ENCODE measurements around the gene TAS2R30.

Gene TAS2R30

DNA sequence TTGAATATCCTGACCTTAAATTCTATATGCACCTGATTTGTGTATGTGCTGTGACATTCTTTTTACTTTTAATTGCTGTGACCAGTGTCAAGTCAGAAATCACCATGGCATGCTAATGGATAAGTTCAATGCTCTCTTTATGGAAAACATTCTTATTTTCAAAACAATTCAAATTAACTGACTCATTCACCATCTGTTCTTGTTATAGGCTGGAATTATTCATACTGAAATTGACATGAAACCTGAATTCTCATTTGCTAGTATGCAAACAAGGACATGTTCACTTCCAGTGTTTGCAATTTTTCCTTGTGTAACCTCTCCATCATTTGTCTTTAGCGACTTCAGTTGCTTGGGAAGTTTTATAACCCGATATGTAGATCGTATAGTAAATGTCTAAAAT is at the start of gene TAS2R30:
TAS2R30 (minus strand) TSS at position 340 of the 400 bp plus-strand sequence. CDS start 400 bp downstream, outside the sequence.
- no peak for DNase-seq
- intact Hi-C loops (cut with DNase I) = no loop called here

GRCh38 chr12:11183011-11183410 is 48.6 kb upstream of the TAS2R30 start:
- intact Hi-C loops (cut with DNase I) = no loop called here
- no peak for DNase-seq

DNA sequence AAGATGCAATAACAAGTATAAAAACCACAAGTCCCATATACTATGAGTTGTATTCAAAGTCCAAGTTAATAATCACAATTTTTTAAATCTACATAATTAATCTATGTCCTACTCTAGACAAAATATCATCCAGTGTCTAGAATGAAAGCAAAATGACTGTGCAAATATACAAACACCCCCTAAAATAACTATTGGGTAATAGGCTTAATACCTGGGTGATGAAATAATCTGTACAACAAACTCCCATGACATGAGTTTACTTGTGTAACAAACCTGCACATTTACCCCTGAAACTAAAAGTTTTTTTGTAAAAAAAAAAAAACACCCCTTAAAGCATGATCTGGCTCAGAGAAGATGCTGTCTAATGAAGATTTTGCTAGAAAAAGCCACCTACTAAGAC is 48.1 kb upstream of the TAS2R30 start:
- intact Hi-C loops (cut with DNase I) = no loop called here
- DNase-seq = no peak

DNA sequence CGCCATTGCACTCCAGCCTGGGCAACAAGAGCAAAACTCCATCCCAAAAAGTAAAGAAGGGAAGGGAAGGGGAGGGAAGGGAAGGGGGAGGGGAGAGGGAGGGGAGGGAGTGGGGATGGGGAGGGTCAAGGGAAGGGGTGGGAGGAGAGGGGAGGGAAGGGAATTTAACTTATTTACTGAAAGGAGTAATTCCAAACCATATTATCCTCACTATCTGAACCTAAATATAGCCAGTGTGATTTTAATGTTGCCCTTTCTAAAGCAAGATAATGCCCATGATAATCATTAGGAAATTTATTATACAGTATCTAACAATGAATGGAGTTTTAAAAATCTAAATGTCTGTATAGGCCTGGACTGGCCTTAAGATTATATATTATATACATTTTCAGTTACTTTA is 43.8 kb upstream of the TAS2R30 start:
- DNase-seq = no peak
- intact Hi-C loops (cut with DNase I) = no loop called here

DNA sequence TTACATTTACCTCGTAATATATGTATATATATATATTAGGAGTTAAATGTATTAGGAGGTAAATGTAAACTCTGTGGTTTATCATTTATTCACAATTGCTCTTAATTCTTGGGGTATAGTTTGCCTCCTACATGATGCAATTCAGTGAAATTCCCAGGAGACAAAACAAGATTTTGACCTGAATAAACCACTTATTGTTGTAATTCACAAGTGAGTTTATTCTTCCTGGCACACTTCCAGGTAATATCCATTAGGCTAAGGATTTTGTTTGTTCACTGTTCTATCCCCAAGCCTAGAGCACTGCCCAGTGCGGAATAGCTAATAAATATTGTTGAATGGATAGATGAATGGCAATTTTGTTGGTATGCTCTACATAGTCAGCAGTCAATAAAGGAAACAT is 39.6 kb upstream of the TAS2R30 start:
- DNase-seq = no peak
- intact Hi-C loops (cut with DNase I) = no loop called here

- intact Hi-C loops (cut with DNase I) = no loop called here
- peak in 2 of 42 donors; percentile 2 to 7 for DNase-seq
Measured at GRCh38 chr12:11171969-11172675, 37.7 kb upstream of the TAS2R30 start.

DNA sequence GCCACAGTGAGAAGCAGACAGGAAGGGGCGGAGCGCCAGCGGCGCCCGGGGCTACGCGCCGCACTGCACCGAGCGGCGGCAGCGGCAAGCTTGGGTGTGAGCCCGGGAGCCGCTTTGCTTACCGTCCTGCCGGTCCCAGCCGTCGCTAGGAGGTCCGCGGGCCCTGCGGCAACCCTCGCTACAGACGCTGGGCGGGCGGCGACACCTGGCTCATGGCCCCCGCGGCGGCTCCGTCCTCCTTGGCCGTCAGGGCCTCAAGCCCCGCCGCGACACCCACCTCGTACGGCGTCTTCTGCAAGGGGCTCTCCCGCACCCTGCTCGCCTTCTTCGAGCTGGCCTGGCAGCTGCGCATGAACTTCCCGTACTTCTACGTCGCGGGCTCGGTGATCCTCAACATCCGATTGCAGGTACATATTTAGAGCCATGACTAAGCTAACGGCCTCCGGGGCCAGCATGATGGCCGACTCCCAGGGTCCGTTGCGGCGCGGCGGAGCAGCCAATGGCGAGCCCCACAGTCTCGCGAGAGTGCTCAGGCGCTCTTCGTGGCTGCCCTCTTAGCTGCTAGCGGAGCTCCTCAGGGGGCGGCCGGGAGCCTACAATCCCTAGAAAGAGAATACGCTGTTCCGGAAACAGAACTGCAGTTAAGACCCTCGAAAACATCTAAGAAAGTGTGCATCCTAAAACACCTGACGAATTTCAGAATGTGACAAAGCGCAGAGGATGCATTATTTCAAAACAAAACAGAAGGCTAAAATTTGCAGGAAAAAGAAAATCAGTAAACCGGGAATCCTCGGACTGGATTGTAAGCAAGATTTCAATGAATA is 36.9 kb upstream of the TAS2R30 start, which contains the start of gene SMIM10L1:
SMIM10L1 (plus strand) TSS at position 50 of the 824 bp plus-strand sequence; CDS start at position 213, 163 bp downstream.
- intact Hi-C loops (cut with DNase I) = no loop called here
- DNase-seq = peak; percentile 80 to 97 (median 91)

DNA sequence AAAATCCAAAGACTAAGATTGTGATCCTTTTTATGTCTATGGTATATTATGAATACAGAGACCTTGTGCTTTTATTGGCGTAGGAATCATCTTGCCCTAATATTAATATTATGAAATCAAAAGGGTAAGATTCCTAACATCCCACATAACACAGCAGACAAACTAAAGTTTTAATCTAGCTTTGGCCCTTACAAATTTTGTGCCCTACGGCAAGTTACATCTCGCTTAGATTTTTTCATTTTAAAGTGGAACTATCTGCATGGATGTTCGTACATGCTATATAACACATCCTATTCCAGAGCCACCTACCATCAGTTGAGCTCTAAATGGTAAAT is 36.3 kb upstream of the TAS2R30 start:
- DNase-seq = no peak
- intact Hi-C loops (cut with DNase I) = no loop called here

DNA sequence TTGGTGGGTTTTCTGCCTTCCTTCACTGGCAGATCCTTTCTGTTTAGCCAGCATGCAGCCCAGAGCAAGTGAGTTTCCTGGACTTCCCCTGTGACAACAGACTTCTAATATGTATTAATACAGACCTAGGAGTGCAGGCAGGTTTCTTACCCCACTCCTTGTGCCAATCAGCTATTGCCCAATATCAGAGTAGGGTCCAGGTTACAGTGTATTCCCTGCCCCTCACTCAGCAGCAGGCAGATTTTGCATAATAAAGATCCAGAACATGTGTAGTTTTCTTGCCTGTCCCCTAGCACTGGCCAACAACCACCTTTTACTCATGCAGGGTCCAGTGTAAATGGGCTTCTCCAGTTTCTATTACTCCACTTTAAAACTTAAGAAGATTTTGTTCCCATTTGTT is 31.9 kb upstream of the TAS2R30 start:
- intact Hi-C loops (cut with DNase I) = no loop called here
- no peak for DNase-seq

GRCh38 chr12:11164384-11164783 is 29.9 kb upstream of the TAS2R30 start:
- DNase-seq = no peak
- intact Hi-C loops (cut with DNase I) = no loop called here

- intact Hi-C loops (cut with DNase I) = no loop called here
- no peak for DNase-seq
Measured at GRCh38 chr12:11162502-11162901, 28.1 kb upstream of the TAS2R30 start.

GRCh38 chr12:11158885-11159444 is 24.5 kb upstream of the TAS2R30 start:
- DNase-seq = no peak
- intact Hi-C loops (cut with DNase I) = no loop called here

DNA sequence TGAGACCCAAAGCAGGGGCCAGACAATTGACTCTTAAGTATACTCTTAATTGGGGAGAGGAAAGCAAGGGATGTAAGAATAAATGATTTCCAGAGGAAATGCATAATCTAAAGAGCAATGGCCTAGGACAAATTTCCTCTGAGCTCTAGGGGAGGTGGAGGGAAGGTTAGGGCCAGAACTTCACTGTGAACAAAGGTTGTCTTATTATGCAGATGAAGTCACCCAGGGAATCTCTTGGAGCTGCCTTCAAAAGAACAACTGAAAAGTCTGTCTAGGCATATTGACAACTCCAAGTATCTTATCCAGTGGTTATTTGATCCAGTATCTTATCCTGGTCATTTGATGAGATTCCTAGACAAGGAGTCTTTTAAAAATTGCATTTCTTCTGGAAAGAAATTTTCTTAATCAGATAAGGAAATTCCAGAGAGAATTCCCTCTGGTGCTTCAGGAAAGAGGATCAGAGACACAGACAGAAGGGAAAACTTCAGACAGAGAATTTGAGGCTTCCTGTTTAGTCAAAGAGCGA is 20.0 kb upstream of the TAS2R30 start:
- intact Hi-C loops (cut with DNase I) = no loop called here
- no peak for DNase-seq

DNA sequence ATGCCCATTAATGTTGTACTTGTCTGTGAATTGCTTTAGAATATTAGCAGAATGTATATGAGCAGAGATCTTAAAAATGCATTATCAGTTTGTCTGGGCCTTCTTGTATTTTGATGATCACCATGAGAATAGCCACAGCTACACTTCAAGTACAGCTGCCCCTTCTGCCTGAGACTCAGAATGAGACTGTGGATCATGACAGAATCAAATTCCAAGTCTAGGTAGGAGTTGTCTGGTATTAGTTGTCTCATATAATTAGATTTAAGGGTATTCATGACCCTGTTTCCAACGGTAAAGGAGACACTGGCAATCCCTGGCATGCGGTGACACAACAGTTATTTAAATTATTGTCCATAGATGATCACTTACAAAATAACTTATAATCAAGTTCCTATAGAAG is 18.3 kb upstream of the TAS2R30 start:
- no peak for DNase-seq
- intact Hi-C loops (cut with DNase I) = no loop called here

- no peak for DNase-seq
- intact Hi-C loops (cut with DNase I) = no loop called here
Measured at GRCh38 chr12:11150832-11151231, 16.4 kb upstream of the TAS2R30 start.

GRCh38 chr12:11147420-11147819 is 13.0 kb upstream of the TAS2R30 start:
- DNase-seq = no peak
- intact Hi-C loops (cut with DNase I) = no loop called here

DNA sequence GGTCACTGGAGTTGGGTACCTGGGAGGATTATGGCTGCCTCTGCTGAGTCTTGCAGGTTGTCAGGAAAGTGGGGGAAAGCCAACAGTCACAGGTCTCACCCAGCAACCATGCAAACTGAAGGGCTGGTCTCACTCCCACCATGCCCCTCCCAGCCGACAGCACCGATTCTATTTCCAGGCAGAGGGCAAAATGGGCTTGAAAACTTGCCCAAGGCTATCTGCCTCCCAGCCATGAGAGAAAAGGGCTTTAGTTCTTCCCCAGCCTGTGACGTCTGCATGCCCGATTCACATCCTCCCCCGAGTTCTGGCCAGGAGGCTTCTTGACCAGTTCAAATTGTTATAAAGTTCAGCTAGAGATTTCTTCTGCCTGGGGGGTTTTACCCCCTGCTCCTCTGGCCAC is 9.9 kb upstream of the TAS2R30 start:
- intact Hi-C loops (cut with DNase I) = no loop called here
- DNase-seq = no peak

- DNase-seq = no peak
- intact Hi-C loops (cut with DNase I) = no loop called here
Measured at GRCh38 chr12:11143352-11143751, 8.9 kb upstream of the TAS2R30 start.

GRCh38 chr12:11136075-11136474 is 1.6 kb upstream of the TAS2R30 start:
- intact Hi-C loops (cut with DNase I) = no loop called here

GRCh38 chr12:11133816-11134215 is 628 bp downstream of the TAS2R30 start:
- no peak for DNase-seq
- intact Hi-C loops (cut with DNase I) = no loop called here

More at GRCh38 chr12:11136075-11136474, 1.6 kb upstream of the TAS2R30 start:
- no peak for DNase-seq

Data from head of caudate nucleus (tissue), 42 donors.